BJ (cell line): ENCODE measurements around the gene ZBTB42. TPM values are rescaled to one million over a fixed set of nuclear protein-coding genes. Genes with fewer than 3 reads are reported as not detected.
A peak's percentile ranks its signal among the peaks of the same experiment; 100 is the strongest.
"Not testable (repeated sequence)": the region's sequence is repeated elsewhere in the genome, so short reads cannot be mapped to it uniquely, and the experiment has no call there.

Experiments used
- CTCF ChIA-PET: fragments of 350-600 bp; formaldehyde crosslinking; extraction: SDS; loops from one replicate; lab custom pipeline; 2021; ENCODE audit warnings: antibody characterized with exemption, inconsistent platforms; lab: Yijun Ruan, JAX
- POLR2A ChIA-PET: fragments of 300-600 bp; sonication (Branson Sonifier 250); formaldehyde crosslinking; extraction: SDS; loops from one replicate; lab custom pipeline; 2021; ENCODE audit warnings: antibody characterized with exemption; lab: Charles Lee
- DNase-seq: peaks from one replicate; pipeline ENCODE4 v3.0.0-alpha.2; 2011; ENCODE audit warnings: low read depth
- H3K27me3 ChIP-seq: 2 replicates; pipeline ENCODE4 v1.6.0; 2011; ENCODE audit warnings: low read length; ENCODE audit not compliant: control insufficient read depth, insufficient read depth
- H3K36me3 ChIP-seq: 2 replicates; pipeline ENCODE4 v1.5.1; 2011; ENCODE audit warnings: low read length; ENCODE audit not compliant: control insufficient read depth, insufficient read depth
- H3K4me3 ChIP-seq: 2 replicates; pipeline ENCODE4 v1.5.1; 2011; ENCODE audit warnings: low read depth, mild to moderate bottlenecking, control low read depth, low read length
- polyA plus RNA-seq: library from polyadenylated mRNA; depleted of rRNA; stranded (reverse); fragments of >200 nt; gene quantifications from 2 replicates; pipeline ENCODE4 v1.2.3, GENCODE V29; 2011
- TF ChIP-seq, protein P1 (sequence below): IDR thresholded peaks from 2 replicates; pipeline ENCODE4 v1.5.1; 2011; ENCODE audit warnings: low read depth, mild to moderate bottlenecking, control low read depth, inconsistent platforms, low read length, moderate library complexity; ENCODE audit not compliant: insufficient read depth

The ZBTB42 gene
- polyA plus RNA-seq, 1 experiment: 2.7 TPM

DNA sequence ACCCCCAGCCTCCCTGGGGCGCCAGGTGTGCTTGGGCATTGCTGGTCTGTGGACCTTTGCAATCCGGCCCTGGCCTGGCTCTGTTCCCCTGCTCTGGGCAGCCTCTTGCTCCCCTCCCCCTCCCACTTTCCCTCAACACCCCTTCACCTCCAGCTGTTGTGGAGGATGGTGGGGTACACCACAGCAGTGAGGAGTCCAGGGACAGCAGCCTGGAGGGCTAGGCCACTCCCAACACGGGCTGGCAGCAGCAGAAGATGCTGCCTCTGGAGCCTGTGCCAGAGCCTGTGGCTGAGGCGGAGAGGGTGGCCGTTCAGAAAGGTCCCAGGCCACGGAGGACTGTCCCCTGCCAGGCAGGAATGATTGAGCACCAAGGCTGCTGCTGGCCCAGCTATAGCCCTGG lies 7.6 kb downstream of the ZBTB42 start:
- ChIA-PET POLR2A (no interaction called here), CTCF (no interaction called here)
- H3K4me3 ChIP-seq: no peak overlapping the region
- DNase-seq: no peak
- no peaks in the 10 kb centered on the region for H3K36me3 ChIP-seq
- H3K27me3 ChIP-seq: no peaks in the 10 kb centered on the region
- TF ChIP-seq, protein P1, sequence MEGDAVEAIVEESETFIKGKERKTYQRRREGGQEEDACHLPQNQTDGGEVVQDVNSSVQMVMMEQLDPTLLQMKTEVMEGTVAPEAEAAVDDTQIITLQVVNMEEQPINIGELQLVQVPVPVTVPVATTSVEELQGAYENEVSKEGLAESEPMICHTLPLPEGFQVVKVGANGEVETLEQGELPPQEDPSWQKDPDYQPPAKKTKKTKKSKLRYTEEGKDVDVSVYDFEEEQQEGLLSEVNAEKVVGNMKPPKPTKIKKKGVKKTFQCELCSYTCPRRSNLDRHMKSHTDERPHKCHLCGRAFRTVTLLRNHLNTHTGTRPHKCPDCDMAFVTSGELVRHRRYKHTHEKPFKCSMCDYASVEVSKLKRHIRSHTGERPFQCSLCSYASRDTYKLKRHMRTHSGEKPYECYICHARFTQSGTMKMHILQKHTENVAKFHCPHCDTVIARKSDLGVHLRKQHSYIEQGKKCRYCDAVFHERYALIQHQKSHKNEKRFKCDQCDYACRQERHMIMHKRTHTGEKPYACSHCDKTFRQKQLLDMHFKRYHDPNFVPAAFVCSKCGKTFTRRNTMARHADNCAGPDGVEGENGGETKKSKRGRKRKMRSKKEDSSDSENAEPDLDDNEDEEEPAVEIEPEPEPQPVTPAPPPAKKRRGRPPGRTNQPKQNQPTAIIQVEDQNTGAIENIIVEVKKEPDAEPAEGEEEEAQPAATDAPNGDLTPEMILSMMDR: no peak

DNA sequence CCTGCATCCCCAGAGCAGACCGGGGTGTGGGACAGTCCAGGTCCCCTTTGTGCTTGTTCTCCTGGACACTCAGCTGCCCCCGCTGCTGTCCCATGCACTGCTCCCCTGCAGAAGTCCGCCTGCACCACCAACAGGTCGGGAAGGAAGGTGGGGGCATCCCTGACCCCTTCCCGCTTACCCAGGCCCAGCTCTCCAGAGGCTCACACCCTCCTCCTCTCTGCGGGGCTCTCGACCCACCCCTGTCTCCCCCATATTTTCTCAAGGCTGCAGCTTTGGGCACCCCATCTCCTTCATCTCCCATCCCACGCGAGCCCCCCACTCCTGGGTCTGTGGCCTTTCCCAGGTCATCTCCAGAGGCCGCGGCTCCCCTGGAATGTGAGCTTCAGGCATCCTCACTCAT lies 9.4 kb downstream of the ZBTB42 start:
- DNase-seq: no peak
- TF ChIP-seq, protein P1: no peak
- H3K36me3 ChIP-seq: no peaks in the 10 kb centered on the region
- ChIA-PET POLR2A (no interaction called here), CTCF (no interaction called here)
- no peaks in the 10 kb centered on the region for H3K27me3 ChIP-seq
- H3K4me3 ChIP-seq: no peak overlapping the region

DNA sequence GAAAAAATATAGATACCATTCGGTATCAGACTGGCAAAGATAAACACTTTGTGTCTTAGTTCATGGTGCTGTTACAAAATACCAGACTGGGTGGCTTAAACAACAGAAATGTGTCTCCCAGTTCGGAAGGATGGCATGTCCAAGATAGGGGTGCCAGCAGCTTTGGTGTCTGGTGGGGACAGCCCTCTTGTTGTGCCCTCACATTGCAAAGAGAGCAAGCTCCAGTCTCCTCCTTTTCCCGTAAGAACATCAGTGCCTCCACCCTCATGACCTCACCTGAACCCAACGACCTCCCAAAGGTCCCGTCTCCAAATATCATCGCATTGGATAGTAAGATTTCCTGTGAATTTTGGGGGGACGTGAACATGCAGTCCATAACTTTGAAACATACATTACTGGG lies 12.4 kb downstream of the ZBTB42 start:
- no peaks in the 10 kb centered on the region for H3K36me3 ChIP-seq
- ChIA-PET CTCF (no interaction called here), POLR2A (no interaction called here)
- no peak overlapping the region for H3K4me3 ChIP-seq
- TF ChIP-seq, protein P1: no peak
- H3K27me3 ChIP-seq: no peaks in the 10 kb centered on the region
- no peak for DNase-seq

DNA sequence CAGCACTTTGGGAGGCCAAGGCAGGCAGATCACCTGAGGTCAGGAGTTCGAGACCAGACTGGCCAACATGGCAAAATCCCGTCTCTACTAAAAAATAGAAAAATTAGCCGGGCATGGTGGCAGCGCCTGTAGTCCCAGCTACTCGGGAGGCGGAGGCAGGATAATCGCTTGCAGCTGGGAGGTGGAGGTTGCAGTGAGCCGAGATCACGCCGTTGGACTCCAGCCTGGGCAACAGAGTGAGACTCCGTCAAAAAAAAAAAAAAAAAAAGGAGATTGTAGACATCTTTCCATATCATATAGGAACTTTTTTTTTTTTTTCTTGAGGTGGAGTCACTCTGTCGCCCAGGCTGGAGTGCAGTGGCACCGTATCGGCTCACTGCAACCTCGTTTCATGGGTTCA lies 13.8 kb downstream of the ZBTB42 start:
- POLR2A ChIA-PET, CTCF ChIA-PET: not testable (repeated sequence)
- peak overlapping the region; percentile 63 for H3K4me3 ChIP-seq

DNA sequence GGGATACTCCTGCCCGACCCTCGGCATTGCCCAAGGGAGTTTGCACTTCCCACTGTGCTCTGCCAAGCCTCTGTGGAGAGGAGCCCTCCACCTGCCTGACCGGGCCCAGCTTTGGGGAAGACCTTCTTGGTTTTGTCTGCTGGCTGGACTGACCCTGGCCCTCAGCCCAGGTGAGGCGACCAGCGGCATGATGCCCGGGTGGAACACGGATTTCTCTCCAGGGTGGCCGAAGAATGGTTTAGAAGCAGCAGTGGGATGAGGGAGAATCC lies 15.6 kb downstream of the ZBTB42 start:
- Histone ChIP-seq H3K4me3 (peak overlapping the region; percentile 63), H3K27me3 (no peaks in the 10 kb centered on the region), H3K36me3 (no peaks in the 10 kb centered on the region)
- no peak for DNase-seq
- POLR2A ChIA-PET: no interaction called here
- CTCF ChIA-PET: interaction anchor here (1.1 kb wide), 1 partner anchor 93 kb away, joined by 3 read pairs; no protein-coding TSS in a partner anchor
- TF ChIP-seq, protein P1: no peak

More for the DNA sequence above, 13.8 kb downstream of the ZBTB42 start:
- DNase-seq, H3K27me3 ChIP-seq, H3K36me3 ChIP-seq: not testable (repeated sequence)

DNA sequence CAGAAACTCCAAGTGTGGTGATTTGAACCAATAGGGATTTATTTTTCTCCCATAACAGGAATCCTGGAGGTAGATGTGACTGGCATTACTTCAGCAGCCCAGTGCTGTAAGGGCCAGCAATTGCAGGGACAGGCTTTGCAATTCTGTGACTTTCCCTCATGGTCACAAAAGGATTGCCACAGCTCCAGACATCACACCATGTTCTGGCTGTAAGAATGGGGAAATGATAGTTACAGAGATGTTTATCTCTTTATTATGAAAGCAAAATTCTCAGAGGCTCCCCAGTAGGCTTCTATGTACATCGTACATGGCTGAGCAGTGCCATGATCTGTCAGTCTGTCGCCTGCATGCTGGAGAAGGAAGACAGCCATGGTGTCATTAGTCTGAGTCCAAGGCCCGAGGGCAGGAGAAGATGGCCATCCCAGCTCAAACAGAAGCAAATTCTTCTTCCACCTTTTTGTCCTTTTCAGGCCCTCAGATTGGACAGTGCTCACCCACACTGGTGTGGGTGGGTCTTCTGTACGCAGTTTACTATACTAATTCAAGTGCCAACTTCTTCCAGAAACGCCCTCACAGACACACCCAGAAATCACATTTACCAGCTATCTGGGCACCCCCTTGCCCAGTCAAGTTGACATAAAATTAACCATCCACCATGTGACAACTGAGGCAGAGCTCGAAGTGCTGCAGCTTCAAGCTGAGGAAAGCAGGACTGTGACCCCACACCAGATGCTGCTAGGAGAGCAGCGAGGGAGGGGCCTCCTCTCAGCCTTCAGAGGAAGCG lies 17.2 kb downstream of the ZBTB42 start:
- ChIA-PET POLR2A (no interaction called here), CTCF (interaction anchor here (1.5 kb wide), 1 partner anchor 49 kb away, joined by 7 read pairs; no protein-coding TSS in a partner anchor)
- no peak overlapping the region for H3K4me3 ChIP-seq
- no peaks in the 10 kb centered on the region for H3K36me3 ChIP-seq
- DNase-seq: no peak
- H3K27me3 ChIP-seq: no peaks in the 10 kb centered on the region
- TF ChIP-seq, protein P1: no peak
